CD4-positive, alpha-beta T cell treated with Interferon alpha-2 for 1 hour (primary cell): Measurements from ENCODE around the gene TSNAX.
A peak's percentile ranks its signal among the peaks of the same experiment; 100 is the strongest.

Source experiments
- DNase-seq, 2 donors: peaks; one replicate each; pipeline ENCODE4 v3.0.0-alpha.2; 2020 to 2022

TSNAX gene

DNA sequence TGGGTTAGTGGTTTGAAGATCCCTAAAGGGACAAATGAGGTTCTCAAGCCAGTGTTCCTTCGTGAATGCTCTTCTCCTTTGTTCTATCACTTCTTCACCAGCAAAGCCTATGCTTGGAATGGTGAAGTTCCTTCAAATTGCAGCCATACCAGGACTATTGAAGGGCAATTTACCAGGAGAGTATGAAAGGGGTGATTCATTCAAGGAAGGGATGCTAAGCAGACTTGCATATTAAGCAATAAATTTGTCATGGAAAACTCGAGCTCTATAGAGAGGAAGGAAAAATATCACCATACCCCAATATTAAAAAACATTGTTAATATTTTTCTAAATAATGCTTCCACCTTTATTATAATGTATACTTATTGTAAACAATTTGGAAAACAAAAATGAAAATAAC is 9.3 kb upstream of the TSNAX start:
- no peak for DNase-seq

DNA sequence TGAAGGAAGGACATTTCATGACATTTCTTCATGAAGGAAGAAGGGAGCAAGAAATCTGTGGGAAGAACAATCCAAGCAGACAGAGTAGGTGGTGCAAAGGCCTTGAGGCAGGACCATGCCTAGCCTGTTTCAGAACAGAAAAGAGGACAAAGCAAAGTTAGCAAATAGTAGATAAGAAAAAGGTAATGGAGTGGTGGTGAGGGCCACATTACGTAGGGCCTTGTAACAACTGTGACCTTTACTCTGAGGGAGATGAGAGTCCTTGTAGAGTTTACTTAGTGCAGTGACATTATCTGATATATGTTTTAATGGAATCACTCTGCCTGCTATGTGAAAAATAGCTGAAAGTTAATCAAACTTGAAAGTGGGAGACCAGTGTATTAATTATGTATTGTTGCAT is 6.4 kb upstream of the TSNAX start:
- DNase-seq = no peak

DNA sequence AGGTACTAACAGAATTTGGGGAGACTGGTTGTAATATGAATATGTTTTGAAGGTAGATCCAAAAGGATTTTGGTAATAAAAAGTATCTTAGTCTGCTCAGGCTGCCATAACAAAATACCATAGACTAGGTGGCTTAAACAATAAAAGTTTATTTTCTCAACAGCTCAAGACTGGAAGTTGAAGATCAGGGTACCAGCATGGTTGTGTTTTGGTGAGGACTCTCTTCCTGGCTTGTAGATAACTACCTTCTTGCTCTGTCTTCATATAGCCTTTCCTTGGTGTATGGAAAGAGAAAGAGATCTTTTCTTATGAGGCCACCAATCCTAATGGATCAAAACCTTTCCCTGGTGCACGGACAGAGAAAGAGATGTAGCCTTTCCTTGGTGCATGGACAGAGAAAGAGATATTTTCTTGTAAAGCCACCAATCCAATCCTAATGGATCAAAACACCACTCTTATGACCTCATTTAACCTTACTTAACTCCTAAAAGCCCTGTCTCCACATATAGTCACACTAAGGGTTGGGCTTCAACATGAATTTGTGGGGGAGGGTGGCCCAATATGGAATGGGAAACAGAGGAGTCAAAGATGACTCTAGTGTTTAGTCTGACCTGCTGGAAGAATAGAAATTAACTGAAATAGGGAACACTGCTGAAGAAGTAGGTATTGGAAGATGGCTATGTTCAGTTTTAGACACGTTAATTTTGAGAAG is 5.4 kb upstream of the TSNAX start:
- no peak for DNase-seq

GRCh38 chr1:231523816-231524215 is 4.7 kb upstream of the TSNAX start:
- DNase-seq = peak in 1 of 2 donors; percentile 13

GRCh38 chr1:231526536-231526935 is 1.9 kb upstream of the TSNAX start:
- no peak for DNase-seq

- DNase-seq = no peak
These were observed 790 bp upstream of the TSNAX start for GRCh38 chr1:231527586-231528171.

DNA sequence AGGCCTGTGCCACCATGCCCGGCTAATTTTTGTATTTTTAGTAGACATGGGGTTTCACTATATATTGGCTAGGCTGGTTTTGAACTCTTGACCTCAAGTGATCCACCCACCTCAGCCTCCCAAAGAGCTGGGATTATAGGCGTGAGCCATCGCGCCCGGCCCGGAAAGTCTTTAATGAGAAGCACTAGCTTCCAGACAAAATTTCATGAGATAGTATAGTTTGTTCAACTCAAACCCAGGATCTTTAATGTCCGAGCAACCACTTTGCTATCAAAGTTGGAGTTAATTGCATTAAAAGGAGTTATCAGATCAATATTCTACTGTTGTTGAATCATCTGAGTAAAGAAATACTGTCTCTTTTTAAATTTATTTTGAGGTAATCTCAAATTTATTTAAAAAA is 4.8 kb downstream of the TSNAX start:
- no peak for DNase-seq

GRCh38 chr1:231534703-231535159 is 6.3 kb downstream of the TSNAX start:
- DNase-seq = no peak

DNA sequence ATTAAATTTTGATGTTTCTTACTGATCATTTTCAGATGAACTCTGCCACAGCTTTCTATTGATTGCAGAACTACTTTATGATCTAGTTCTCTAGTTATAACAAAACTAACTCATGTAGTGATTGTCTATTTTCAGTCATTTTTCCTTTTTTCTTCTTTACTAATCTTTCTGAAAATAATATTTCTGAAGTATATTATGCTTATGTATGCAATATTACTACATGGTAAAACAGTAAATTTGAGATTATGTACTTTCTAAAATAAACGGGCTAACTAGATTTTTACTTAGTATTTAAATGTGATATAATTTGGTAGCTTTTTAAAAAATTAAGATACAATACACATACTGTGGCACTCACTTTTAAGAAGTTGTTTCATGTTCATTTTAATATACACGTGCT is 7.6 kb downstream of the TSNAX start:
- no peak for DNase-seq

- DNase-seq = no peak
These were observed 12.4 kb downstream of the TSNAX start for GRCh38 chr1:231540847-231541246.

DNA sequence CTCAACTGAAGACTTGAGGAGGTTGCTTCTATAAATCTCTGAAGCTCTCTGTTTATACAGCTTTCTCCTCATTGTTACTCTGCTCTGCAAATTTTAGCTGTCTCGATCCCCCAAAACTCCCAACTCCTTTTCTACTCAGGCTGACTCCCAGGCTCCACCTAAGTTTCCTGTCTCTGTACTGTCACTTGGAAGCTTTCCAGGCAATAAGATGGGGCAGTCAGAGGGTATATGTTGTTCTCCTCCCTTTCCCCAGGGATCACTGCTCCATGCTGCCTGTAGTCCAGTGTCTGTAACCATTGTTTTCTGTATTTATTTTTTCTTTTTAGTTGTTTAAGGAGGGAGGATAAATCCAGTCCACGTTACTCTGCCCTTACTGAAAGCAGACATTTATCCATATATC is 13.4 kb downstream of the TSNAX start:
- DNase-seq = no peak

DNA sequence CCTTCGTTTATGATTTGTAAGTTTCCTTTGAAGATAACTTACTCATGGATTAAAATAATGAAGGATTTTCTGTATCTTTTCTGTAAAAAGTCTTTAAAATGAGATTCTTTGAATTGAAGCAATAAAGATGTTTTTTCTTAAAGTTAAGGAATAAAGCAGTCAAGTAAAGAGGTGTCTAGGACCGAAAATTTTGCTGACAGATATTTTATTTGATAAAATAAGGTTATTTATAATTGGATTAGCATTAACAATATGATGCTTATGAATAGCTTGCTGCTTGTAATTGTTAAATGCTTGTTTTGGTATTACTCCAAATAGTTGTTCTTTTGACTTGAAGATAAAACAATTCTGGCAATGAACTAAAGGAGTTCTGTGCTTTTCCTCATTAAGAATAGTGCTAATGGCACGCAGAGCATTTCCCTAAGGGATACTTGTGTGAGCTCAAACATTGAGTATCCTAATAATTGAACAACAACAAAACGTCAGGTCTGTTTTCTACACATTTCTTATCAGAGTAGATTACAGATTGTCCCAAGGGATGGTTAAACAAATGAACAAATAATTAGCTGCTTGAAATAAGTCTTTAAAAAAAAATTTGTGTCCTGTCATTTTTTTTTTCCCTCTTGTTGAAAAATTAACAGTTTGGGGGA is 16.6 kb downstream of the TSNAX start:
- DNase-seq = no peak

GRCh38 chr1:231546693-231547092 is 18.2 kb downstream of the TSNAX start:
- DNase-seq = no peak

DNA sequence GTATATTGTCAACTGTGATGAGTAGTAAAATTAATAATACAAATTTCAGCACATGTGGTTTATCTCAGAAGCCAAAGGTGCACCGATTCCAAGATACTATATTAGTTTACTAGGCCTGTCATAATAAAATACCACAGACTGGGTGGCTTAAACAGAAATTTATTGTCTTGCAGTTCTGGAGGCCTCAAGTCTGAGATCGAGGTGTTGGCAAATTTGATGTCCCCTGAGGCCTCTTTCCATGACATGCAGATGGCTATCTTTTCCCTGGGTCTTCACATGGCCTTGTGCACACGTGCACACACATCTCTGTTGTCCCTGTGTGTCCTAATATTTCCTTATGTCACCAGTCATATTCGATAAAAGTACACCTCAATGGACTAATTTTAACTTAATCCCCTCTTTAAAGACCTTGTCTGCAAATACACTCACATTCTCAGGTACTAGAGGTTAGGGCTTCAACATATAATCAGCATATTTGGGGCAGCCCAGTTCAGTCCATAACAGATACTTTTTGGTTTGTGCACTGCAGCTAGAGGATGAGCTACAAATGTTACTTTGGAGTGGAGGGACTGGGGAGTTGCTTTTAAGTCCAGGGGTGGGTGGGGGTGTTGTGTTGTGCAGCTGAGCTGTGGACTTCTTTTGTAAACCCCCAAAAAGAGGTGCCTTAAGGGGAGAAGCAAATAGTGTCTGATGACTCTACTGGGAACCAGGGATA is 21.4 kb downstream of the TSNAX start:
- DNase-seq = no peak

DNA sequence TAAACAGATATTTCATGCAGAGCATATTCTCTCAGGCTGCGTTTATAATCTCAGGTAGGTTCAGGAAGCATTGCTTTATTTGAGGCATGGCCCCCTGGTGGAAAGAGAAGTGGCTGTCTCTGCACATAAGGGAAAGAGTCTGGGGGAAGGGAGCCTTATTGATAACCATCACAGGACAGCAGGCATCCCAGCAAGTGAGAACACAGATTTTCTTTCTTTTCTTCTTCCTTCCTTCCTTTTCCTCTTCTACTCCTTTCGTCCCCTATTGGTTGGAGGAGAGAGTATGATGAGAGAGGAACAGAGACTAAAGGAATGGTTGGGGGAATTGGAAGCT is 21.9 kb downstream of the TSNAX start:
- DNase-seq = peak in 1 of 2 donors; percentile 43

DNA sequence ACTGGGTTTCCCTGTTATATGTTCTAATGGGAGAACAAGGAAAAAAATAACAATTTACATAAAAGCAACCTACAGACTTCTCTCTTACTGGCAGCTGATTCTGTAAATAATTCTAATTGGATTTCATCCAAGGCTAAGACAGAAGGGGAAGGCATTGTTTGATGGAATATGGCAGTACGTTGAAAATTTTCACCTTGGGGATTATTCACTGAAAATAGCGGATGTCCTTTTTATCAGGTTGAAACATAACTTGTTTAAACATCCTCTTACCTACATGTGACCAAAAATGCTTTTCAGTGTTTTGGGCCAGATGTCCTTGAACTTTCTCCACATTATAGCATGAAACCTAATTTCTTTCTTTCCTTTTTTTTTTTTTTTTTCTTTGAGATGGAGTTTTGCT is 24.9 kb downstream of the TSNAX start:
- no peak for DNase-seq

DNA sequence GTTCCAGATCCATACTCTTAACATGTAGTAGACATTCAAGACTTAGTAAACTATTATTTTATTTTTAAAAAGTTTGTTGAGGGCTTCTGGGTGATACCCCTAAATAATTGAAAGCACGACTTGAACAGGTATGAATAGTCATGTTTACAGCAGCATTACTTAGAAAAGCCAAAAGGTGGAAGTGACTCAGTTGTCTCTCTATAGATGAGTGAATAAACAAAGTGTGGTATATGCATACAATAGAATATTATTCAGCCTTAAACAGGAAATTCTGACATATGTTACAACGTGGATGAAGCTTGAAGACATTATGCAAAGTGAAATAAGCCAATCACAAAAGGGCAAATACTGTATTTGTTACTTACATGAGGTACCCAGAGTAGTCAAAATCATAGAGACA is 26.5 kb downstream of the TSNAX start:
- DNase-seq = no peak

DNA sequence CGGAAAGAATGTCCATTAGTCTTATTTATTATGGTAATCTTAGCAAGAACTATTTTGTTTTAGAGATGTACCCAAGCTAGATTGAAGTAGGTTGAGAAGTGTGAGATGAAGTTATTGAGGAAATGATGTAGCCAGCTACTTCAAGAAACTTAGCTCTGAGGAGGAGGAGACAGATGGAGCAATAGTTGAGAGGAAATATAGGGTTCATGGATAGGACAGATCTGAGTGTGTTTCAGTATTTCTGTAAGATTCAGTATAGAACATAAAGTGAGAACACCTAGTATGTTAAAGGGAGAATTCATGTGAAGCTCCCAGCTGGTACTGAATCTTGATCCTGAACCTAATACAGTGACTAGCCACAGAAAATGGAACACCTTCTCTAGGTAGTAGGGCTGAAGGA is 28.9 kb downstream of the TSNAX start:
- DNase-seq = no peak

DNA sequence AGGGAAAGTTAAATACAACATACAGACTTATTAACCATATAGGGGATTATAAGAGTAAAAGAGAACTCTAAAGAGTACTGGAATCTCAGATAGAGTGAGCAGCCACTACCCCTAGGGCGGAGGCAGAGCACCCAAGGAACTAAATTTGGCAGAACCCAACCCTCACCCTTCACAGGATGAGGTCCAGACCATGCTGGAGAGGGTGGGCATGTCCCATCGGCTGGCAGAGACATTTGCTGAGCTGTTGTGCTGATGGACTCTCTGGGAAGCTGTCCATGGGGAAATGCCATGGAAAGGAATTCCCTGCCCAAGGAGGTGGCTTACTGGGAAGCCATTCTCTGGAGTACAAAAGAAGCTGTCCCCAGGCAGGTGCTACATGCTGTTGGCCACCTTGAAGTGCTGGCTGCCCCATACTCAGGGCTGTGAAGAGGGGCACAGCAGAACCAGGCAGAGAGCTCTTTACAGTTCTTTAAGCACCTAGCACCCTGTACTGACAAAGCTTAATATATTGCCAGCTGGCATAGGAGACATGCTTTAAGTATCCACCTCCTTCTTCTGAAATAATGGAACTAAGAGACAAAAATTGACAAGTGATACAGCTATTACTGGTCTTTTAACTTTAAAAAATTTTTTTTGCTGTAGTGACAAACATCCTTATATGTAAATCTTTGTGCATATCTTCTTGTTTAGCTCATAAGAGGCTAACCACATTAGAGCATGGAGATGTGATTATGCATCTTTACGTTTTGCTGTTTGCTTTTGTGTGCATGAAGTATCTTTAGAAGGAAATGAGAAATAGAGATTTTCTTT is 29.6 kb downstream of the TSNAX start:
- DNase-seq = no peak

- DNase-seq = no peak
These were observed 30.3 kb downstream of the TSNAX start for GRCh38 chr1:231558708-231559185.

DNA sequence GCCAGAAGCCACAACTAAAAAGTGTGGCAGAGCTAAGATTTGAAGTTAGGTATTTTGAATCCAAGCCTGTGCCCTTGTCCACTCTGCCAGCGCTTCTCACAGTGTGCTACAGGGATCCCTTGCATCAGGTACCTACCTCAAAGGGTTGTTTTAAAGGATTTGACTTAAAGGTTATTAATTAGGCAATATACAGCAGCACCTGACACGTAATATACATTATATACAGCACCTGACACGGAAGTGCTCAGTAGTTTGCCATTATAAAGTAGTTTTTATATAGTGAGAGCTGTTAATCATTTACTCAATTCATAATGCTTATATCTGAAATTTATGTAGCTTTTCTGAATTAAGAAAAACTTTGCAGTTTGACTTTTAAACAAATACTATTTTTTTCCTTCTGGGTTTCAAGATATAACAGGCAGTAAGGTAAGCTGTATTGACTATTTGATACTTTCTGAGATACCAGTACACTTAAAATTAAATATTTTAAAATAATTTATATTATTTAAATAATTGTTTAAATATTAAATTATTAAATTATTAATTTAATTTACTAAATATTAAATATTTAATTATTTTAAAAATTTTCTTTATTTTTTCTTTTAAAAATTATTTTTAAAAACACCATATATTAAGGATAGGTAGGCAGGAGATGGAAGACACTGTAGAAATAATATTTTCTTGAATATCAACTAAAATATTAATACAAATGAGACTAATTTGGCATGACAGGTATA is 33.3 kb downstream of the TSNAX start:
- DNase-seq = no peak

DNA sequence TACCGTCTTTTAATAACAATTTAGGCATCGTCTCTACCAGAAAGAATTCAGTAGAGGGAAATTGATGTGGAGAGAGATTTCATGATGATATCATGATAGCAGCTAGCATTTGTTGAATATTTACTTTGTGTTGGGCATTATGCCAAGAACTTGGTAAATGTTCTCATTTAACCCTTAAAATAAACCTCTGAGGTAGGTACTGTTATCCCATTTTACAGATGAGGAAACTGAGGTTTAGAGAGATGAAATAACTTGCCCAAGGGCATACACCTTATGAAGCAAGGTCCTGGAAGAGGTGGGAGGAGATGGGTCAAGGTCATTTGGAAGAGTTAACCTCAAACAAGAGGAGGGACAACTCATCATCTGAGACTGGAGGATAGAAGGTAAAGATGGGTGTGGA is 34.8 kb downstream of the TSNAX start:
- DNase-seq = no peak
